NCI-H446 (cell line): ENCODE measurements around the gene ATXN7L1.
"Not testable (repeated sequence)": the region's sequence is repeated elsewhere in the genome, so short reads cannot be mapped to it uniquely, and the experiment has no call there.

Experiments used
- DNase-seq, 2 experiments: peaks; one replicate each; lab custom pipeline; 2025; lab: John Stamatoyannopoulos, UW

ATXN7L1 gene

DNA sequence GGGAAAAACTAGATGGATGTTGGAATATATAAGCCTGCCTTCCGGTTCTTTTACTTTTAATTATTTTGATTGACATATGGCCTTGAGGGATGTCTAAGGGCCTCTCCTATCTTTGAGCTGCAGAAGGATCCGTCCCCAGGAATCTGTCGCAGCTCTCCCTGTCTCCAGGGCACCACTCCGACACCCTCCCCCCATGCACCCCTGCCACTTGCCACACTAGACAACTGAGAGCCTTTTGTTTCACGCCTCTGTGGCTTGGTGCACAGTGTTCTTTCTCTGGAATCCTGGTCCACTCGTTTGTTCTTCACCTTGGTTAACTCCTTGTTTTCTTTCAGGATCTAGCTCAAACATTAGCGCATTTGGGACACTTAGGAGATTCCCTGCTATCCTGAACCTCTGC is 171.0 kb downstream of the ATXN7L1 start:
- no peak for DNase-seq

GRCh38 chr7:105703207-105703930 is 173.0 kb downstream of the ATXN7L1 start:
- no peak for DNase-seq

DNA sequence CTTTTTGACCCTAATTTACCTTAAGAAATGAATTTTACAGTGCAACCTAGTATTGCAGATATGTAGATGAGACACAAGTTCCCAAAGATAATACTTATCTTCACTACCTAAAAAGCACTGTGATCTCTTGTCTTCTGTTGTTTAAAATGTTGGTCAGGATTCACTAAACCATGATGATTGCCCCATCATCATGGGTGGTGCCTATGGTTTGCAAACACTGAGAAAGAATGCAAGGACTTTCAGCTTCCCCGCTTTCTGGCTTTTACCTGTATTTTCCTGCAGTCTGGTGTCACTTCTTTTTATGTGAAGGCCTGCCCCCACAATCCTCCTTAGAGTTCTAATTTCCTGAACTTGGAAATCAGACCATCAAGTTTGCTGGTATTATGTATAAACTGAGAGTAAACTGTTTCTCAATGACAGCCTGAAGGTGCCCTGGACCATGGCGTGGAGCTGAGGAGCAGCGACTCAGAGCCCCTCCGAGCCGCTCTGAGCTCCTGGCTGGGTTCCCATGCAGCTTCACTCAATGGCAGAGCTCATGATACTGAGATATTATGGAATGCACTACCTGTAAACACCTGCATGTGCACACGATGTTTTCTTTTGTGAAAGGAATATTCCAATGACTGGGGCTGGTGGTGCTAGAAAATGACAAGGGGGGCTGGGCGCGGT is 176.7 kb downstream of the ATXN7L1 start:
- no peak for DNase-seq

GRCh38 chr7:105698531-105698930 is 177.9 kb downstream of the ATXN7L1 start:
- DNase-seq: no peak

GRCh38 chr7:105697753-105698152 is 178.6 kb downstream of the ATXN7L1 start:
- DNase-seq: no peak

DNA sequence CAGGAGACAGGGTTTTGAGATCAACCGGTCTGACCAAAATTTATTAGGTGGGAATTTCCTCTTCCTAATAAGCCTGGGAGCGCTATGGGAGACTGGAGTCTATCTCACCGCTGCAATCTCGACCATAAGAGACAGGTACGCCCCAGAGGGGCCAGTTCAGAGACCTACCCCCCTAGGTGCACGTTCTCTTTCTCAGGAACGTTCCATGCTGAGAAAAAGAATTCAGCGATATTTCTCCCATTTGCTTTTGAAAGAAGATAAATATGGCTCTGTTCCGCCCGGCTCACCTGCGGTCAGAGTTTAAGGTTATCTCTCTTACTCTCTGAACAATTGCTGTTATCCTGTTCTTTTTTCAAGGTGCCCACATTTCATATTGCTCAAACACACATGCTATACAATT is 179.2 kb downstream of the ATXN7L1 start:
- not testable (repeated sequence) for DNase-seq

- DNase-seq: no peak
Observed at GRCh38 chr7:105693576-105693975, 182.8 kb downstream of the ATXN7L1 start.

DNA sequence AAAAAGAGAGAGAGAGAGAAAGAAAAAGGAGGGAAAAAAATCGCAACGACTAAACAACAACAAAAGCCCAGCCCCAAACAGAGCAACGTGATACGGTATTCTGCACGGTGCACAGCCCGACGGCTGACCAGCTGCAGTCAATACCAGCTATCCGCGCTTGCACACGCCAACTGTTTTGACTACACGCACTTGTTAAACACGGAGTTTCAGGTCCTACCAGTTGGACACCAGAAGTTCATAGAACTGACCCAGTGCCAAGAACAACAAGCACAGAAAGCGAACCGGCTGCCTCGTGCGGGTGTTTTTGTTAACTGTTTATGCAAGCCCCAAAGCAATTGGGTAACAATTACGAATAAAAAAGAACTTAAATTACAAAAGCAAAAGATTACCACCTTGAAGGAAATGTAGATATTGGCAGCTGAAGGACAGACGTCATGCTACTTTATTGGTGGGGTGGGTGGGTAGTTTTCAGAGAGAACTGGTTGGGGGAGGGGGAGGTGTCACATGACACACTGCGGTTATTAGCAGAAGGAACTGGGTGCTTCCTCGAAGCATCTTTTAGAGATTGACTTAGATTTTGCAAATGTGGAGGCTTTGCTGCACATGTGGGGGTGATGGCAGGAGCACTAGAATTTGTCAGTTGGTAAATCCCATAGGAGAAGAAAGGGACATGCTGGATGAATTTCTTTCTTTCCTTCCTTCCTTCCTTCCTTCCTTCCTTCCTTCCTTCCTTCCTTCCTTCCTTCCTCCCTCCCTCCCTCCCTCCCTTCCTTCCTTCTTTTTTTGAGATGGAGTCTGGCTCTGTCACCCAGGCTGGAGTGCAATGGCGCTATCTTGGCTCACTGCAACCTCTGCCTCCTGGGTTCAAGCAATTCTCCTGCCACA is 184.5 kb downstream of the ATXN7L1 start:
- peak in 1 of 2 experiments; percentile 71 for DNase-seq

- DNase-seq: no peak
Observed at GRCh38 chr7:105691082-105691679, 185.2 kb downstream of the ATXN7L1 start.

GRCh38 chr7:105690325-105690945 is 186.0 kb downstream of the ATXN7L1 start:
- no peak for DNase-seq

- peak in 1 of 2 experiments; percentile 17 for DNase-seq
Observed at GRCh38 chr7:105689067-105689819, 187.2 kb downstream of the ATXN7L1 start.

GRCh38 chr7:105688617-105689016 is 187.8 kb downstream of the ATXN7L1 start:
- DNase-seq: no peak

GRCh38 chr7:105685161-105685560 is 191.2 kb downstream of the ATXN7L1 start:
- no peak for DNase-seq

DNA sequence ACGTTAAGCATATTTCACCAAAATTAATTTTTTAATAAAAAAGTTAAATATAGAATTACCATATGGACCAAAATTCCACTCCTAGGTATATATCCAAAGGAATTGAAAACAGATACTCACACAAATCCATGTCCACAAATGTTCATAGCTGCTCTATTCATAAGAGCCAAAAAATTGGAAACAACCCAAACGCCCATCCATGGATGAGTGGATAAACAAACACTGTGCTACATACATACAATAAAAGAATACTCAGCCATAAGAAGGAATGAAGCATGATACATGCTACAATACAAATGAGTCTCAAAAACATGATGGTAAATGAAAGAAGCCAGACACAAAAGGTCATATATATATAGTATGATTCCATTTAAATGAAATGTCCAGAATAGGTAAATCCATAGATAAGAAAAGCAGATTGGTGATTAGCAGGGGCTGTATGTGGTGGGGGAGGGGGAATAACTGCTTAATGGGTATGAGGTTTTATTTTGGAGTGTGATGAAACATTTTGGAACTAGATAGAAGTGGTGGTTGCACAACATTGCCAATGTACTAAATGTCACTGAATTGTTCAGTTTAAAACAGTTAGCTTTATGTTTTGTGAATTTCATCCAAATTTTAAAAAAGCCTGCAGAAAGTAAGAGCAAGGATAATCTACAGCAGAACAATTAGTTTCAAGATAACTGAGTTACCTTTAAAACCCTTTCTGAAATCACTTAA is 193.9 kb downstream of the ATXN7L1 start:
- peak; percentile 58 to 68 for DNase-seq

DNA sequence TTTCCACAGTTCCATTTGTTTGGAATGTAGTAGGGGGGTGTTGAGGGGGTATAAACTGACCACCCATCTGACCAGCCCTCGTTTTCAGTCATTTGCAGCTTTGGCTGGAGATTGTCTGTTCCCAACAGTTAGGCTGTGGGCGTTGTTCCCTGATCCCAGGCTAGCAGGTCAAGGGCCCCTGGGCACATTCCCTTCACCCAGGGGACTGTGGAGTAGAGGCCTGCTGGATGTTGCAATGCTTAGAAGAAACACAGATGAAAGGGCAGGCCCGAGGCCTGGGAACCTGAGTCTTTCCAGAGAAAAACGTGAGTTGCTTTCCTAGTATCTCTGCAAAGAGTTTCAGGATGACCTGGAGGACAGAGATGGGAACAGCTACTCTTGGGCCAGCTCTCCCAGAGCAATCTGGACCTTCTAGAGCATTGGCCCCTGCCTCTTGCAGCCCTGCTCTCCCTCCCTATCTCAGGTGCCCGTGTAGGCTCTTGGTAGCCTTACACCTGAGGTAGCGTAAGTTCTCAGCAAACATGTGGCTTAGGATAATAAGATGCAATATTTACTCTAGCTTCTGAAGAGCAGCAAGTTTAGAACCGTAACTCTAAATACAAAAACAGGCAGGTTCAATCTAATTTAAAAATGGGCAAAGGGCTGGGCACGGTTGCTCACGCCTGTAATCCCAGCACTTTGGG is 195.8 kb downstream of the ATXN7L1 start:
- DNase-seq: no peak

DNA sequence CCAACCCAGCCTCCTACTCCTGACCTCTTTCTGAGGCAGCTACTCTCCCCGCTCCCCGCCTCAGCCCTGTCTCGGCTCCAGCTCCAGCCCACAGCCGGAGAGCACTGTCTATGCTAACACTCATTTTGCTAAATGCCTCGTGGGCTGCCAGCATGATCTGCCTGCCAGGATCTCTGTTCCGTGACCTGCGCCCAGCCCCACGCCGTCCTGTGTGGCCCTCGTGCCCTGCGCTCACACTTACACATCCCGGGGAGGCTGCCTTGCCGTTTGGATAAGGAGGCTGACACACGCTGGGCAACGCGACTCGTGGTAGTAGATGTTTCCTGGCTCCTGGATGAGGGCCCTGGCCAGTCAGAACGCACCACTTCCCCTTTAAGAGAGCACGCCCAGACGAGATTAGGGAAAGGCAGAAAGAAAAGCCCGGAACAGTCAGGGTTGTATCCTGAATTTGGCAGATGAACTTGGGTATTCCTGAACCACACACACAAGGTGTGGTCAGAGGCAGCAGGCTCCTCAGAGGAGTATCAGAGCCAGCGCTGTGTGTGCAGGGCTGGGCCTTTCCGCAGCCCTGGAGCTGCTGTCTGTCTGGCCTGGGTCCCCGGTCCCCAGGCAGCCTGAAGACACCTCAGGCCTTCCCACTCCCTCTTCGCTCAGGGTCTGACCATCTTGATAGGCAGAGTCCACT is 197.4 kb downstream of the ATXN7L1 start:
- DNase-seq: peak; percentile 34 to 69

DNA sequence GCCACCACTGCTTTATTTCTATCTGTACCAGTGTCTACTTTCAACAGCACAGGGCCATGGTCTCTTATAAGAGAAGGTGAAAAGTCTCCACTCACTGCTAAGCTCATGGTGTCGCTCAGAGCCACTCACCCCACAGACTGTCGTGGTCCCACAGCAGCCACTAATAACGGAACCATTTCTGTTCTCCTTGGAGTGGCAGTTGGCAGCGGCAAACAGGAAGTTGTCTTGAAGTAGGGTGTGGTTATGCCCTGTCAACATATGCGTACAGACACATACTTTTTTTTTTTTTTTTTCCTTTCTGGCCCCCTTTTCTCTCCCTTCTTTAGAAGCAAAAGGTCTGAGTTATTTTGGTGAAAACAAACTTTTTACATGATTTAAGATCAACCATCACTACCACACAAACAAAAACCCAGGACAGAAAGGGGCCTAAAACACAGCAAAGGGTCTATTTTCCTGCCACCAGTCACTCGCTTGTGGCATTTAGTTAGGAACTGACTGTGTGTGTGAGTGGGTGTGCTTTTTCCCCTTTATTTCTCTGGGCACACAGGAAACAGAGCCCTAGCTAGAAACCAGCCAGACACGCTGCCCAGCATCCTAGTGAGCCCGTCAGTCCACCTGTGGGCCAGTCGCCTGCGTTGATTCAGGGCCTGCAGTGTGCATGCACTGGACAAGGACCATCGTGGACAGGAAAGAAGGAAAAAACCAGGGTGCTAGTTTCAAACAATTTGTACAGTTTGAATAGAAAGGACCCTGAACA is 198.4 kb downstream of the ATXN7L1 start:
- DNase-seq: no peak

DNA sequence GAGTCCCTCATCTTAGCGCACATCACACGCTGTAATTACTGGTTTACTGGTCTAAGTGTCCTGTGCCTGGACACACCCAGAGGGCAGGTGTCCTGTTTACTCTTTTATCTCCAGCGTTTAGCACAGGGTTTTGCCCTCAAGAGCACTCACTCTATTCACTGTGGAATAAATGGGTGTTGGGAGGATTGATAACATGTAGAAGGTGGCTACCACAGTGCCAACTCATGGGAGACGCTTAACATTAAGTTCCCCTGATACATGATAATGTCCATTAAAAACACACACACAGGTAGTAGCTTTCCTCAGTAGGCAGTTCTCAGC is 199.0 kb downstream of the ATXN7L1 start:
- DNase-seq: no peak
